Measurements from ENCODE around the gene KCNN2.

Gene KCNN2

DNA sequence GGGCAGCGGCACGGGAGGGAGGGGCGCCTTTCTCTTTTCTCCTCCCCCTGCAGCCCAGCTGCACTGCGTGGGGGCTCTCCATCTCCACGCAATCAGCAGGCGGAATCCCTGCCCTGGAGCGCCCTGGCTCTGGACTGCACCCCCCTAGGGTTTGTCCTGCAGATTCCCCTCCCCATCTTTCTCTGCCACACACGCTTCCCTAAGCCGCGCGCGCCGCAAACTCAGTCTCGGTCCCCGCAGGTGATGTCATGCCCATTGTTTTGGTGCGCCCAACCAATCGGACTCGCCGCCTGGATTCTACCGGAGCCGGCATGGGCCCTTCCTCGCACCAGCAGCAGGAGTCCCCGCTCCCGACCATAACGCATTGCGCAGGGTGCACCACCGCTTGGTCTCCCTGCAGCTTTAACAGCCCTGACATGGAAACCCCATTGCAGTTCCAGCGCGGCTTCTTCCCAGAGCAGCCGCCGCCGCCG lies at the start of gene KCNN2:
KCNN2 (plus strand) TSS at position 347 of the 473 bp plus-strand sequence; CDS start at position 417, 70 bp downstream.
- peak; percentile 37 for DNase-seq (ENCODE audit: low spot score)

DNA sequence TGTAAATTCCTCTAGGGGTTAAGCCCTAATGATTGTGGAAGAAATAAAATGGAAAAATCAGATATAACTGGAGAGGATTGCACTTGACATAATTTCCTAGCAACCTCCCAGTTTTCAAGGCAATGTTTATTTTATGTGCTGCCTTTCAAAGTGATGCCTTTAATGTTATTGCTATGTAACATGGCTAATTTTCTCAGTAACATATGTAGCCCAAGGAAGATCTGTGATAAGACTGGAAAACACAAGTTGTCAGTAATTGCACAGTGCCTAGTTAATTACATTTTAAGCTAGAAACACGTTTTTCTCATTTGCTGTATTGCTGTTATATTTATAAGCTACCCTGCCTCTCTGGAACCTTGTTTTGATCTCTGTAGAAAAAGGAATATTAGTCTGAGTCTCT lies 49.2 kb upstream of the KCNN2 start:
- DNase-seq (ENCODE audit: low spot score), result no peak

GRCh38 chr5:114314061-114314460 lies 47.8 kb upstream of the KCNN2 start:
- no peak for DNase-seq (ENCODE audit: low spot score)

GRCh38 chr5:114316167-114316566 lies 45.7 kb upstream of the KCNN2 start:
- DNase-seq (ENCODE audit: low spot score), result no peak

GRCh38 chr5:114317751-114318150 lies 44.1 kb upstream of the KCNN2 start:
- DNase-seq (ENCODE audit: low spot score), result no peak

GRCh38 chr5:114319236-114319635 lies 42.6 kb upstream of the KCNN2 start:
- DNase-seq (ENCODE audit: low spot score), result no peak

- DNase-seq (ENCODE audit: low spot score), result no peak
Measured at GRCh38 chr5:114319821-114320220, 42.0 kb upstream of the KCNN2 start.

DNA sequence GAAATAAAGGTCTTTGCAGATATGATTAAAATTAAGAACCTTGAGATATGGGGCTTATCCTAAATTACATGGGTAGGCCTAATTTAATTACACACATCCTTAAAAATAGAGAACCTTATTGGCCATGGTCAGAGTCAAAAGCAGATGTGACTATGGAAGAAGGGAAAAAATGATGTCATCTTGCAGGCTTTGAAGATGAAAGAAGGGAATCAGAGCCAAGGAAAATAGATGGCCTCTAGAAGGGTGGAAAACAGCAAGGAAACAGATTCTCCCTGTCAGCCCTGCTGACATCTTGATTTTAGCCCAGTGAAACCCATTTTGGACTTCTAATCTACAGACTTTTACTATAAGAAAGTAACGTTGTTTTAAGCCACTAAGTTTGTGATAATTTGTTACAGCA lies 37.6 kb upstream of the KCNN2 start:
- DNase-seq (ENCODE audit: low spot score), result no peak

GRCh38 chr5:114325541-114325940 lies 36.3 kb upstream of the KCNN2 start:
- no peak for DNase-seq (ENCODE audit: low spot score)

GRCh38 chr5:114327474-114327873 lies 34.4 kb upstream of the KCNN2 start:
- DNase-seq (ENCODE audit: low spot score), result no peak

DNA sequence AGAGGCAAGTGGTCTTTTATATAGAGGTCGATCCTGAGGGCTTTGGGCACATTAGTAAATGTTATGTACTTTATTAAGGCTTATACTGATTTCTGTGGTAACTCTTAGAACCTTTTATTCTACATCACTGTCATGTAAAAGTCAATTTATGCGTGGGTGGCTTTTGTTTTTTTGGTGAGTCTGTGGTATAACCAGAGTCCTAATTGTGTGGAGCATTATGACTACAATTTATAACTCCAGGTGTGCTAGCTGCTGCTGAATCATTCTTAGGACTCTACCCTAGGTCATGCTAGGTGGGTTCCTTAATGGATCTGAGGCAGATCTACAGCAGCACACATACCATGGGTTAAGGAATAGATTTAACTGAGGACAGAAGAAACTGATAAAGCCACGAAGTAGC lies 33.9 kb upstream of the KCNN2 start:
- no peak for DNase-seq (ENCODE audit: low spot score)

DNA sequence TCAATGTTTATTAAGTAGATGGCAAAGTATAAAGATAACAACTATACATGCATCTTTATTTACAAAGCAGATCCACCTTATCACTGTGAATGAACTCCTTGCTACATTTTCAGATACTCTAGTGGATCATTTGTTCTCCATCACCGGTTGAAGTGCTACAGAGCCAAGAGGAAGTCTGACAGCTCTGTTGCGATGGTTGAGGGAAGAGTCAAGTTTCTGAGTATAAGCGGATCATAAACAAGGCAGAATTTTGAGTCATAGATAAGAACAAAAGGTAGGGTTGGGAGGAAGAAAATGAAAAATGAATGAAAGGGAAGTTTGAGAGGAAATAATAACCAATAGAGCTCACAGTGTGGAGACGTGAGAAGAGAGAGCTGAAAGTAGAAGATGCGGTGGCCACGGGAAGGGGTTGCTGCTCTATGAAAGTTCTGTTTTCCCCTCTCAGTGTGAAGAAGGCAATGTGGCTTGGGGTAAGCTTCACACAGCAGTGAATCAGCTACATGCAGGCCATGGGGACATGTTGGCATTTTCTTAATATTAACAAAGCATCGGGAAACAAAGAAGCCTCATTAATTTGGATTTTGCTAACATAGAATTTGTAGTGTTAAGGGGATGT lies 30.8 kb upstream of the KCNN2 start:
- no peak for DNase-seq (ENCODE audit: low spot score)

DNA sequence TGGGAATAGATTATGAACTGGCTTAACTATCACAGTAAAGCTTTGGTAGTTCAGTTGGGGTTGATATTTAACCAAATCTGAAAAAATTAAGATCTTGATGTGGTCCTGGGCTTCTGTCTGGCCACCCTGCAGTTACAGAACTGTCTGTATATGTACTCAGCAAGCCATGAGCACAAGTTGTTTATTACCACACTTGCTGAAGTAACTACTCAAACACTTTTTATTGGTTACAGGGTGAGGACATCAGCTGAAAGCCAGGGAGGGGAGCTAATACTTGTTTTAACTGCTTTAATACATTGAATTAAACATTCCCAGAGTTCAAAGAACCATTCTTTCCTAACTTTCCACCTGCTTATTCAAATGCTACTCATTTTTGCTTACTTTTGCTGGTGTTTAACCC lies 29.4 kb upstream of the KCNN2 start:
- DNase-seq (ENCODE audit: low spot score), result no peak

GRCh38 chr5:114332925-114333324 lies 28.9 kb upstream of the KCNN2 start:
- no peak for DNase-seq (ENCODE audit: low spot score)

DNA sequence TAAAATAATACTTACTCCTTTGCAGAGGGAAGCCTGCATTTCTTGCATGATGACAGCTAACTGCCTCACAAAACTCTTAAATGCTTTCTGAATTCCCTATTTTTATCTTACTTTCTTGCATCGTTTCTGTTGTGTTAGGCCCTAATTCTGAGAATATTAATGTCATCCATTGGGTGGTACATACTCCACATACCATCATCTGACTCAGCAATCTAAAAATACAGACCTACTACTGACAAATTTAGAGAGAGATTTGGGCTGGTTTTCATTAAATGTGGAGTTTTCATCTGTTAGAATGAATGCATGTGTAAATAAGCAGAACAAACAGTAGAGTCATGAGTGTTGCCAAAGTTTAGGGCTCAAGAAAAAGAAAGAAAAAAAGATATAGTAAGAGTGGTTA lies 26.5 kb upstream of the KCNN2 start:
- DNase-seq (ENCODE audit: low spot score), result no peak

DNA sequence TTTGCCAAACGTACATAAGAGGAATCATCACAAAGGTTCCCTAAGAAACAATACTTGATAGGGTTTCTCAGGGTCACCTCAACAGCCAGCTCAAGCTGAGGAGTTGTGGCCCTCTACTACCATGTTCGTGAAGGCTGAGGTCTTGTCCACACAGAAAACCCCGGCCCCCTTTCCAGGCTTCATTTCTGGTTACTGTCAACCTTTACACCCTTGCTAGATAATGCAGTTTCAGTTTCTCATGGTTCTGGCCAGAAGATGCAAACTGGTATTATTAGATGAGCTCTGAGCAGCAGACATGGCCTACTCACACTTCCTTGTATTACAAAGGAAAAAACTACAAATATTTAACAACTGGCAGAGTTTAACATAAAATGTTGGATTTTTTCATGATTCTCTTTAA lies 22.8 kb upstream of the KCNN2 start:
- DNase-seq (ENCODE audit: low spot score), result no peak

GRCh38 chr5:114346181-114346580 lies 15.7 kb upstream of the KCNN2 start:
- DNase-seq (ENCODE audit: low spot score), result no peak

GRCh38 chr5:114355086-114355830 lies 6.6 kb upstream of the KCNN2 start:
- no peak for DNase-seq (ENCODE audit: low spot score)

DNA sequence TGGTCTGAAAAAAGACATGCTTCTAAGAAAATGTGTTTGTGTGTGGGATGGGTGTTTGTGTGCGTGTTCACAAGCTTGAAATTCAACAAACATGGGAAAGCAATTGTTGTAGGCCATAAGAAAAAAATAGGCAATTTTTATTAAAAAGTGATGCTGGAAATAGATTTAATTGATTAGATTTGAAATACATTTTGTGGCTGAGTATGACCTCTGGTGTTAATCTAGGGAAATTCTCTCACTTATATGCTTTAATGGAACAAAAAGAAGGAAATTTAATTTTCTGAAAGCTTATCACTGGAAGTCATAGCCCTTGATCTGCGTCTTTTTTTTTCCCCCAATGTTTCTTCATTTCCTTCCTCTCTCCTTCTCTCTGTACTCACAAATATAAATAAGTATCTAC lies 3.5 kb upstream of the KCNN2 start:
- no peak for DNase-seq (ENCODE audit: low spot score)

DNA sequence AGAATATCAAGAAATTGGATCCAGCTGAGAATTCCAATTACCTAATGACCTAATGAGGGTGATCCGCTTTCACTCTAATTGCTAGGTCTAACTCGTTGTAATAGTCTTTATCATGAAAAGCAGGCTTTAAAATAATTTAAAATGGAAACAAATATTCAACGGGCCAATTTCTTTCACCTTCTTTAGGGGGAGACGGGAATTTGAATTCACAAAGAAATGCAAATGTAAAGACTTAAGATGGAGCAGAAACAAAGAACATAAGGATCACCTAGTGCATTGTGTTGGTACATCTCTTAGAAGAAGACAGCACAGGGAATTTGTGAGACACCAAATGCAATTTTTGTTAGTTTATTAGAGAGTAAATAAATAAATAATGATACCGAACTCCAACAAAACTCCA lies 1.5 kb upstream of the KCNN2 start:
- no peak for DNase-seq (ENCODE audit: low spot score)

- peak; percentile 14 for DNase-seq (ENCODE audit: low spot score)
Measured at GRCh38 chr5:114360816-114361723, 800 bp upstream of the KCNN2 start.

DNA sequence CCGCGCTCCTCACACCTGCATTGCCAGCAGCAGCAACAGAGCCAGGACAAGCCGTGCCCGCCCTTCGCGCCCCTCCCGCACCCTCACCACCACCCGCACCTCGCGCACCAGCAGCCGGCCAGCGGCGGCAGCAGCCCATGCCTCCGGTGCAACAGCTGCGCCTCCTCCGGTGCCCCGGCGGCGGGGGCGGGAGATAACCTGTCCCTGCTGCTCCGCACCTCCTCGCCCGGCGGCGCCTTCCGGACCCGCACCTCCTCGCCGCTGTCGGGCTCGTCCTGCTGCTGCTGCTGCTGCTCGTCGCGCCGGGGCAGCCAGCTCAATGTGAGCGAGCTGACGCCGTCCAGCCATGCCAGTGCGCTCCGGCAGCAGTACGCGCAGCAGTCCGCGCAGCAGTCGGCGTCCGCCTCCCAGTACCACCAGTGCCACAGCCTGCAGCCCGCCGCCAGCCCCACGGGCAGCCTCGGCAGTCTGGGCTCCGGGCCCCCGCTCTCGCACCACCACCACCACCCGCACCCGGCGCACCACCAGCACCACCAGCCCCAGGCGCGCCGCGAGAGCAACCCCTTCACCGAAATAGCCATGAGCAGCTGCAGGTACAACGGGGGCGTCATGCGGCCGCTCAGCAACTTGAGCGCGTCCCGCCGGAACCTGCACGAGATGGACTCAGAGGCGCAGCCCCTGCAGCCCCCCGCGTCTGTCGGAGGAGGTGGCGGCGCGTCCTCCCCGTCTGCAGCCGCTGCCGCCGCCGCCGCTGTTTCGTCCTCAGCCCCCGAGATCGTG lies 517 bp downstream of the KCNN2 start:
- peak; percentile 21 for DNase-seq (ENCODE audit: low spot score)
